Measurements from ENCODE around the gene TPM1.

- TF ChIP-seq EZH2 (IDR thresholded peaks at IDR 0.05; ENCODE audit: low read depth) (no peak), CTCF (conservative IDR thresholded peaks at IDR 0.05) (no peak)
These were observed 31.1 kb downstream of the TPM1 start for GRCh38 chr15:63073497-63074172.

All from PC-9 (cell line).